ENCODE measurements around the gene STN1. TPM values are rescaled to one million over a fixed set of nuclear protein-coding genes. Genes with fewer than 3 reads are reported as not detected.

STN1 gene
- total and polyA plus RNA-seq, 12 donors: 16.5 to 38.7 (median 31.4) TPM

GRCh38 chr10:103941801-103942200, 23.8 kb upstream of the STN1 start:
- Histone ChIP-seq H3K4me3 (no peak overlapping the region), H3K27me3 (no peaks in the 10 kb centered on the region), H3K36me3 (no peaks in the 10 kb centered on the region), H3K27ac (no peak overlapping the region), H3K9me3 (no peaks in the 10 kb centered on the region), H3K4me1 (no peaks in the 10 kb centered on the region)
- ATAC-seq (no peak), DNase-seq (no peak)
- no peak for TF ChIP-seq CTCF (IDR thresholded peaks at IDR 0.05)
- intact Hi-C loops (cut with DNase I): loop anchor here in 1 of 10 donors (10.0 kb wide), 1 partner anchor 63 kb away; no protein-coding TSS in a partner anchor
- 45 to 79% methylated on average over 2 of the region's 2 CpGs for WGBS, 2 donors

GRCh38 chr10:103939522-103939921, 21.5 kb upstream of the STN1 start:
- Histone ChIP-seq H3K27ac (no peak overlapping the region), H3K4me1 (peaks cover 0 to 3% (median 0%) of the 10 kb centered on the region in 9 donors), H3K36me3 (no peaks in the 10 kb centered on the region), H3K9me3 (no peaks in the 10 kb centered on the region), H3K4me3 (no peak overlapping the region), H3K27me3 (no peaks in the 10 kb centered on the region)
- TF ChIP-seq CTCF (IDR thresholded peaks at IDR 0.05): no peak
- intact Hi-C loops (cut with DNase I): no loop called here
- ATAC-seq: no peak
- no peak for DNase-seq

GRCh38 chr10:103936022-103936421, 18.0 kb upstream of the STN1 start:
- intact Hi-C loops (cut with DNase I): no loop called here
- H3K27me3 ChIP-seq: no peaks in the 10 kb centered on the region
- no peaks in the 10 kb centered on the region for H3K9me3 ChIP-seq
- no peak for TF ChIP-seq CTCF (IDR thresholded peaks at IDR 0.05)
- peaks cover 0 to 5% (median 0%) of the 10 kb centered on the region in 9 donors for H3K4me1 ChIP-seq
- ATAC-seq (peak in 4 of 8 donors; percentile 33 to 65 (median 46)), DNase-seq (no peak)
- no peaks in the 10 kb centered on the region for H3K36me3 ChIP-seq
- 71% methylated on average over 6 of the region's 6 CpGs for WGBS, 2 donors
- H3K27ac ChIP-seq: no peak overlapping the region
- no peak overlapping the region for H3K4me3 ChIP-seq

GRCh38 chr10:103934308-103934707, 16.3 kb upstream of the STN1 start:
- peaks cover 0 to 5% (median 0%) of the 10 kb centered on the region in 9 donors for H3K4me1 ChIP-seq
- DNase-seq (no peak), ATAC-seq (no peak)
- no peaks in the 10 kb centered on the region for H3K36me3 ChIP-seq
- H3K9me3 ChIP-seq: no peaks in the 10 kb centered on the region
- 83 to 93% methylated on average over 6 of the region's 6 CpGs for WGBS, 2 donors
- no peak overlapping the region for H3K4me3 ChIP-seq
- intact Hi-C loops (cut with DNase I): no loop called here
- no peak overlapping the region for H3K27ac ChIP-seq
- no peaks in the 10 kb centered on the region for H3K27me3 ChIP-seq
- TF ChIP-seq CTCF (IDR thresholded peaks at IDR 0.05): no peak

Data from heart right ventricle (tissue), 16 donors.